ENCODE measurements around the gene KRT6A.

DNA sequence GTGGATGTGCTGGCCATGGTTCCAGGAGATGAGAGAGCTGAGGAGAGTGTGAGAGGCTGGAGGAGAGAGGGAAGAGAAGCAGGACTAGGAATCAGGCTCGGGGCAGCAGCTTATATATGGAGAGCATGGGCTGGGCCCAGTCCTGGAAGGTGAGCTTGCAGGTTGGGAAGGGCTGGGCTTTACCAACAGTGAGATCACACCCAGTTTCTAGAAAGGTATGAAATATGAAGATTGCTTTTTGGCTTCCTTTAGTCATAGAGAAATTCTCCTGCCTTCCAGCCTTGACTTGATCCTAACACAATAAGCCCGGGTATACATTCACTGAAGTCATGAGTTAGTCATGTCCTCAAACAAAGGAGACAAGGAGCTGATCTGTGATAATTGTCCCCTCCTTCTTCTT lies at the start of gene KRT6A:
- TF ChIP-seq EZH2 (IDR thresholded peaks at IDR 0.05; ENCODE audit: insufficient read depth, poor library complexity, severe bottlenecking) (no peak), EZH2phosphoT487 (IDR thresholded peaks at IDR 0.05; ENCODE audit: insufficient read depth, low read depth) (no peak)

Data from GM23248 (cell line).